Stimulated activated CD4-positive, alpha-beta T cell treated with anti-CD3 and anti-CD28 coated beads, TNF-alpha, amount 100 ng/mL, for 24 hours (primary cell): ENCODE measurements around the gene DNM3.
A peak's percentile ranks its signal among the peaks of the same experiment; 100 is the strongest.
"Not testable (repeated sequence)": the region's sequence is repeated elsewhere in the genome, so short reads cannot be mapped to it uniquely, and the experiment has no call there.

ENCODE experiments used
- DNase-seq, 3 experiments: peaks; one replicate each; pipeline ENCODE4 v3.0.0-alpha.2; 2020; ENCODE audit warnings: low read depth in 3 of 3

DNM3 gene

DNA sequence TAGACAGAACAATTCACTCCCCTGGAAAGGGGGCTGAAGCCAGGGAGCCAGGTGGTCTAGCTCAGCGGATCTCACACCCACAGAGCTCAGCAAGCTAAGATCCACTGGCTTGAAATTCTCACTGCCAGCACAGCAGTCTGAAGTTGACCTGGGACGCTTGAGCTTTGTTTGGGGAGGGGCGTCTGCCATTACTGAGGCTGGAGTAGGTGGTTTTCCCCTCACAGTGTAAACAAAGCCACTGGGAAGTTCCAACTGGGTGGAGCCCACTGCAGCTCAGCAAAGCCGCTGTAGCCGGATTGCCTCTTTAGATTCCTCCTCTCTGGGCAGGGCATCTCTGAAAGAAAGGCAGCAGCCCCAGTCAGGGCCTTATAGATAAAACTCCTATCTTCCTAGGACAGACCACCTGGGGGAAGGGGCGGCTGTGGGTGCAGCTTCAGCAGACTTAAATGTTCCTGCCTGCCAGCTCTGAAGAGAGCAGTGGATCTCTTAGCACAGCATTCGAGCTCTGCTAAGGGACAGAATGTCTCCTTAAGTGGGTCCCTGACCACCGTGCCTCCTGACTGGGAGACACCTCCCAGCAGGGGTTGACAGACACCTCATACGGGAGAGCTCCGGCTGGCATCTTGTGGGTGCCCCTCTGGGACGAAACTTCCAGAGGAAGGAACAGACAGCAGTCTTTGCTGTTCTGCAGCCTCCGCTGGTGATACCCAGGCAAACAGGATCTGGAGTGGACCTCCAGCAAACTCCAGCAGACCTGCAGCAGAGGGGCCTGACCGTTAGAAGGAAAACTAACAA lies 183.8 kb downstream of the DNM3 start:
- DNase-seq = not testable (repeated sequence)

DNA sequence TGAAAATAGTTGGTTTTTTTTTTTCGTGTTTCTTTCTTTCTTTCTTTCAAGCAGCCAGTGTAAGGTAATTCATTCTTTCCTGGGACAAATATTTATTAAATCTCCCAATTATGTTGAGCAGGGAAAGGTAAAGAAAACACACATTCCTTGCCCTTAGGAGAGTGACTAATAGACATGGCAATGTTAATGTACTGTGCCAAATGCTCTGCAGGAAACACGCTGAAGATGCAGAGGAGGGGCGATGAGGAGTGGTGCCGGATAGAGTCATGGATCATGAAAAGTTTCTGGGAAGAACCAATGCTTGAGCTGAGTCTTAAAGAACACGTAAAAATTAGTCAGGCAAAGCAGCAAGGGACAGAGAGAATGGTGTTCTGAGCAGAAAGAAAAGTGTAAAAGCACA lies 199.2 kb downstream of the DNM3 start:
- DNase-seq = no peak

- DNase-seq = no peak
These were observed 199.8 kb downstream of the DNM3 start for GRCh38 chr1:172041102-172041501.

GRCh38 chr1:172041742-172042141 lies 200.4 kb downstream of the DNM3 start:
- no peak for DNase-seq

DNA sequence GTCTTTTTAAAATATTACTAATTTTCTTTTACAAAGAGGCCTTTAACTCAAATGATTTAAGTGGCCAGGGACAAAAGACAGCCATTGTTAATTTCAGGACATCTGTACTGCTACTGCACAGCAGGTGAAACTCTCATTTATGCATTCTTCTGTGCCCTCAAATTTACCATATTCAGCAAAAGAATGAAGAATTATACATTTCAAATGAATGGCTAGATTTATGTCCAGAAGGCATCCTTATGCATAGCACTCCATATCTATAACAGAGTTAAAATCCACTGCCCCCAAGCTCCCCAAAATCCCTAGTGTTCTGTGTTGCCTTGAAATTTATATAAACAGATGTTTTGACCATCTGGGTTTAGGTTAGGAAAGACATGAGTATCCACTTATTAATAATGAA lies 202.6 kb downstream of the DNM3 start:
- no peak for DNase-seq

GRCh38 chr1:172051898-172052297 lies 210.6 kb downstream of the DNM3 start:
- no peak for DNase-seq

DNA sequence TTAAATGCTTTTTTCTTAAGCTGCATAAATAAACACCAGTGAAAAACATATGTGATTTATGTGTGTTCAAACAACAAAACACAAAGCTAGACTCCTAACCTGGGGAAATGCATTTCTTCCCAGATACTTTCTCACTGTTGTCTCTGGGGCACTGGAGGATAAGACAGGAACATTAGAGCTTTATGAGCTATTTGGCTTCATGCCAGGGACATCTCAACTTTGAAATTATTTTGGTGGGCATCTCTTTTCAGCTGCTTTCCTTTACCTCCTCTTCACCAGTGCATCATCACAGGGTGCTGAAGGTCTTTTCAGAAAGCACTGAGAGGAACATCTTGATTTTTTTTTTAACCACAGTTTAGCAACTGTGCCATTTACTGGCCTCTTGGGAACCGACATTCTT lies 212.9 kb downstream of the DNM3 start:
- no peak for DNase-seq

- DNase-seq = not testable (repeated sequence)
These were observed 214.6 kb downstream of the DNM3 start for GRCh38 chr1:172055816-172056419.

DNA sequence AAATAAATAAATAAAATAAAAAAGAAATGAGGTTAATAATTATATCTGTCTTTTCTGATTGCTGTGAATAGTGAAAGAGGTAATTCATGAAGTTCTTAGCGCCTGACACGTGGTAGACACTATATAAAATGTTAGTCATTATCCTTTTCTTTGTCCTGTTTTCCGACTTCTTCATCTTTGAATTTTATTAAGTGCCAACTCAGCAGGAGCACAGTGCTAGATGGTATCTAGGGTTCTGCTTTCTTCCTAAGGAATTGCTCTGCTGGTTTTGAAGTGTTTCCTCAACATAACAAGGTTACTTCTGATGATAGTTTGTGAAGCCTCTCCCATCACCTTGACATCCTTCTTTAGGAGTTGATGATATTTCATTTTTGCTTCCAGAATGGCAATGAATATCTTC lies 227.0 kb downstream of the DNM3 start:
- DNase-seq = no peak

DNA sequence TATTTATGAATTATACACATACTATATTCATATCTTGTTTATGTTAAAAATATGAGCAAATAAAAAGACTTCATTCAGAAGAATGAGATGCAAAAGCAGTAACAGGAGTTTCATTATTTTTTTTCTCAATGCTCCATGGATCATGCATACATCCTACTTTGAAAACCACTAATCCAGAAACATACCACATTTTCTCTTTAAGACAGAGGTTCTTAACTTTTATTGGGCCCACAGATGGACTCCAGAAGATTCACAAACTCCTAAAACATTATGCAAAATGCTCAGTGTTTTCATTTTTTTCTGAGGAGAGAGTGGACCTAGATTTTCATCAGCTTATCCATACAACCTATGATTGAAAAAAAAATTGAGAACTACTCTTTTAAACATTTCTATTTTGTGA lies 227.8 kb downstream of the DNM3 start:
- no peak for DNase-seq

GRCh38 chr1:172069534-172069933 lies 228.2 kb downstream of the DNM3 start:
- DNase-seq = no peak

- no peak for DNase-seq
These were observed 228.8 kb downstream of the DNM3 start for GRCh38 chr1:172070055-172070454.

- DNase-seq = no peak
These were observed 230.4 kb downstream of the DNM3 start for GRCh38 chr1:172071746-172072145.

DNA sequence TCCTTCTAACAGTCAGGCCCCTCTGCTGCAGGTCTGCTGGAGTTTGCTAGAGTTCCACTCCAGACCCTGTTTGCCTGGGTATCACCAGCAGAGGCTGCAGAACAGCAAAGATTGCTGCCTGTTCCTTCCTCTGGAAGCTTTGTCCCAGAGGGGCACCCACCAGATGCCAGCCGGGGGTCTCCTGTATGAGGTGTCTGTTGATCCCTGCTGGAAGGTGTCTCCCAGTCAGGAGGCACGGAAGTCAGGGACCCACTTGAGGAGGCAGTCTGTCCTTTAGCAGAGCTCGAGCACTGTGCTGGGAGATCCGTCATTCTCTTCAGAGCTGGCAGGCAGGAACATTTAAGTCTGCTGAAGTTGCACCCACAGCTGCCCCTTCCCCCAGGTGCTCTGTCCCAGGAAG lies 238.6 kb downstream of the DNM3 start:
- not testable (repeated sequence) for DNase-seq

DNA sequence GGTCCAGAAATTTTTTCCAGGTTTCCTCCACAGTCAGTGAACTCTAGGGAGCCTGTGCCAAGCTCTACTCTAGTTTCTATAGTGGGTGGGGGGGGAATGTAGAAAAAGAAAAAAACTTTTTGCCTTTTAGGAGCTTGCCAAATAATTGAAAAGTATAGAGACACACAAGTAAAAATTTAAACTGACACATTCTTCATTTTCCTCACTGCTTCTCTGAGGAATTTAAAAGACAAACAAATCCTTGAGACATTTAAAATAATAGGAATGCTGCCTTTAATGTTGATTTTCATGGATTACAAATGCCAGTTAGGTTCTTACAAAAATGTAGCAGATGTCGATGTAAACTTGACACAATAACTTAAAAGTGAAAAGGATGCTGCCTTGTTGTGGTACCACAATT lies 241.9 kb downstream of the DNM3 start:
- no peak for DNase-seq

DNA sequence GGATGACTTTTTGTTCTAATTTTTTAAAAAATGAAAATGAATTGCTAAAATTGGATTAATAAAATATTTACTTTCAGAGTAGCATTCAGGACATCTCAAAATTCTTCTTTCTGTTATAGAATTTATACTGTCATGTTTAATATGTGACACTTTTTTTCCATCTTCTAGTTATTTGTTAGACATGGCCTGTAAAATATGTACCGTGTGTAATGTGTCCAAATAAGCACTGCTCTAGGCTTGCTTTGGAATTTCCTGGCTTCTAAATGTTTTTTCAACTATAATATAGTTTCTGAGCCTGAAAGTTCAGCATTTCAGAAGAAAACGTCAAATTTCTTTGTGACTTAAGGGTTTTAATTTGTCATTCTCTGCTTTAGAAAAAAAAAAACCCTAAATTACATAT lies 243.6 kb downstream of the DNM3 start:
- no peak for DNase-seq

GRCh38 chr1:172085317-172085716 lies 244.0 kb downstream of the DNM3 start:
- no peak for DNase-seq

- no peak for DNase-seq
These were observed 244.8 kb downstream of the DNM3 start for GRCh38 chr1:172086137-172086536.

DNA sequence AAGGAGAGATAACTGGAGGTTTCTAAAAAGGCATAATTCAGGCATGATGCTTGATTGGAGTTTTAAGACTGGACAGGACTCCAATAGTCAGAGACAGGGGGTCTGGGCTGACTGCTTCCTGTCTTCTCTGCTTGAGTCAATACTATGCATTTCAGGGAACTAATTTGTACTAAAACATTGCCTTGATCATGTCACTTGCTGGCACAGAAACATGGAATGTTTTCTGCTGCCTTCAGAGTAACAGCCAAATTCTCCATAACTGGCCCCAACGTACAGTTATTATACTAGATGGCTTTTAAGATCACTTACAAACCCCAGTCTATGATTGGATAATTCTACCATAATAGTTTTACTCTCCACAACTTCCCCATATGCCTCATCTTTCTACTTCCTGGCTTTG lies 247.0 kb downstream of the DNM3 start:
- no peak for DNase-seq

GRCh38 chr1:172089768-172090510 lies 248.6 kb downstream of the DNM3 start:
- peak; percentile 10 to 52 (median 16) for DNase-seq

DNA sequence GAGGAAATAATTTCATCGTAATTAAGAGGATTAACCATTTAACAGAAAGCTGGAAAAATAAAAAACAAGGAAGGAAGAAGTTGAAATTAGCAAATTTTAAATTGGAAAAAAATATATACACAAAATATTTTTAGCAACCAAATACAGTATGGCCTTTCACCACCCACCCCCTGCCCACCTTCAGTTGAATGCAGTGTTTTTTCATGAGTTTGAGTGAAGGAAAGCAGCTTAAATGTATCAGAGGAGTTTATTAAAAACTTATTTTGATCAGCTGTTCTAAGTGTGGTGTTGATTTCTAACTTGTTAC lies 249.2 kb downstream of the DNM3 start:
- no peak for DNase-seq

GRCh38 chr1:172095846-172096245 lies 254.5 kb downstream of the DNM3 start:
- DNase-seq = no peak

DNA sequence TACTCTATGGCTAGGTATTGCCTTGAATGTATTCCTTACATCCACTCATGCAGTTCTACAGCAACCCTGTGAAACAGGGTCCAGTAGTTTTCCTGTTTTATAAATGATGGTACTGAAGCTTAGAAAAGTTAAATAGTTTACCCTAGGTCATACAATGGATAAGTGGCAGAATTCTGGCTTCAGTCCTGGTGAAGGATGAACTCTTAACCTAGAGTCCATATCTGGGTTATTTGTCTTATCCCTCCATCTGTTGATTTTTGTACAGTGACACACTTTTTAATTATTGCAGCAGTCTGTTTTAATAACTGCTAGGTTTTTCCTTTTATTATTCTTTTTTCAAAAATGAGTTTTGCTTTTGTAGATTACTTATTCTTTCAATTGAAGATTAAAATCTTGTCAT lies 263.9 kb downstream of the DNM3 start:
- no peak for DNase-seq
